ENCODE measurements around the gene OPTN. TPM values are rescaled to one million over a fixed set of nuclear protein-coding genes. Genes with fewer than 3 reads are reported as not detected.

Gene OPTN
- total RNA-seq, 2 experiments from 2014 or later = 32.0 to 33.0 TPM

DNA sequence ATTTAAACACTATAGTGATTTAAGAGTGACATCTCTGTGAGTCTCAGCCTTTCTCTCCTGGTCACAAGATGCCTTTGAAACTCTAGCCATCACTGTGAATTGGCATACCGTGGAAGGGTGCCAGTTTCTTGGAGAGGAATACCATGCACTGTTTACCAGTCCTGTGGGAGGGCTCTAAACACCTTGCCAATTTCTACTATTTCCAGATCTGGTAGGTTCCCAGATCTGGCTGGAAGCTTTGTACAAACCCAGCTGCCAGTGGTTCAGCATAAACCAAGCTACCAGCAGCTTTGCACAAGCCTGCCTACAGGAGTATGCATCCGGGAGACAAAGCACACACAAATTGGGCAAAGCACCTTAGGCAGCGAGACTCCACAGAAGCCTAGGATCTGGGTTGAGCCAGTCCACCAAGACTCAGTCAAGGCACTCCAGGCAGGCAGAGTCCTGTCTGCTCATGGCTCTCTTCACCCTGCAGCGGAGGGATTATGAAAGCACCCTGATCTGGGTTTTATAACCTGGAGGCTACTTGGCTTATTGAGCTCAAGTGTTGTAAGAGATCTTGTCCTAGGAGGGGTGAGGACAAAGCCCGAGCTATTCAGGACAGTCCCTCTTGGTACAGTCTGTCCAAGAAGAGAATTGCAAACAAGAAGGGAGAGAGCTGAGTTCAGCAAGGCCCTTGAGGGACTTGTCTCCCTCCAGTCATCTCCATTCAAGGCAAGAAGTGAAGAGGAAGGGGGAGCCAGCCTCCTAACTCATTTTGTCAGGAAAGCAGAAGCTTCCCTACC lies 85.0 kb downstream of the OPTN start:
- H3K4me3 Mint-ChIP-seq = no peak overlapping the region
- ChIA-PET POLR2A (interaction anchor here (1.1 to 1.4 kb wide), 2 partner anchors 10 to 23 kb away, joined by 3 to 4 read pairs; no protein-coding TSS in a partner anchor), CTCF (interaction anchor here (1.4 to 1.8 kb wide), 2 partner anchors 22 to 24 kb away, joined by 3 to 4 read pairs; no protein-coding TSS in a partner anchor)
- no peak for DNase-seq
- H3K4me1 Mint-ChIP-seq (ENCODE audit: low read depth) = peaks cover 4% of the 10 kb centered on the region
- peaks cover 79% of the 10 kb centered on the region for H3K36me3 Mint-ChIP-seq (ENCODE audit: low read depth)
- no peak for ATAC-seq
- intact Hi-C loops (cut with micrococcal nuclease) = no loop called here
- no peaks in the 10 kb centered on the region for H3K9me3 Mint-ChIP-seq
- no peaks in the 10 kb centered on the region for H3K27me3 Mint-ChIP-seq
- no peak overlapping the region for H3K27ac Mint-ChIP-seq
- TF ChIP-seq CTCF (IDR thresholded peaks at IDR 0.05) = no peak

GRCh38 chr10:13187135-13187534 lies 87.2 kb downstream of the OPTN start:
- no peak overlapping the region for H3K27ac Mint-ChIP-seq
- no peak overlapping the region for H3K4me3 Mint-ChIP-seq
- DNase-seq (no peak), ATAC-seq (no peak)
- H3K27me3 Mint-ChIP-seq = no peaks in the 10 kb centered on the region
- no peaks in the 10 kb centered on the region for H3K9me3 Mint-ChIP-seq
- ChIA-PET CTCF (interaction anchor here (1.8 kb wide), 1 partner anchor 19 kb away, joined by 4 read pairs; no protein-coding TSS in a partner anchor), POLR2A (no interaction called here)
- no peak for TF ChIP-seq CTCF (IDR thresholded peaks at IDR 0.05)
- H3K4me1 Mint-ChIP-seq (ENCODE audit: low read depth) = no peaks in the 10 kb centered on the region
- intact Hi-C loops (cut with micrococcal nuclease) = no loop called here
- H3K36me3 Mint-ChIP-seq (ENCODE audit: low read depth) = peaks cover 73% of the 10 kb centered on the region

Other genes starting within 250 kb of the OPTN start
- gene CCDC3, start 98.5 kb upstream of the OPTN start, total RNA-seq = not detected
- 10 to 100 TPM; 65.4 to 69.0 TPM for gene MCM10, start 61.4 kb downstream of the OPTN start, total RNA-seq
- gene UCMA, start 134.2 kb downstream of the OPTN start, total RNA-seq = not detected
- gene PHYH, start 199.9 kb downstream of the OPTN start, total RNA-seq = 10 to 100 TPM; 14.6 to 16.3 TPM
- gene SEPHS1, start 248.1 kb downstream of the OPTN start, total RNA-seq = 10 to 100 TPM; 61.6 to 66.5 TPM